Pons (tissue), 1 donor: ENCODE data around the gene U2AF1L4.
"Not testable (repeated sequence)": the region's sequence is repeated elsewhere in the genome, so short reads cannot be mapped to it uniquely, and the experiment has no call there.

Experiments
- DNase-seq: peaks from one replicate; pipeline ENCODE4 v3.0.0-alpha.2; 2016; ENCODE audit warnings: low spot score

U2AF1L4 gene

DNA sequence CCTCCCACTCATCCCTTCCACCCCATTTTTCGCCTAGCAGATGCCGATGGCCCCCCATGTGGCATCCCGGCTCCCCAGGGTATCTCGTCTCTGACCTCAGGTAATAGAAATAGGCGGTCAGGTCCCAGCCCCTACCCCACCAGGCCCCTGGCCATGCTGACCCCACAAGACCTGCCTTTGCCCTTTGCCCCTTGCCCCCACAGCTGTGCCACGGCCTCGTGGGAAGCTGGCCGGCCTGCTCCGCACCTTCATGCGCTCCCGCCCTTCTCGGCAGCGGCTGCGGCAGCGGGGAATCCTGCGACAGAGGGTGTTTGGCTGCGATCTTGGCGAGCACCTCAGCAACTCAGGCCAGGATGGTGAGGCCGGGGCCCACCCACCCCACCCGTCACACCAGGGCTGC, 35.5 kb upstream of the U2AF1L4 start:
- DNase-seq, result no peak

DNA sequence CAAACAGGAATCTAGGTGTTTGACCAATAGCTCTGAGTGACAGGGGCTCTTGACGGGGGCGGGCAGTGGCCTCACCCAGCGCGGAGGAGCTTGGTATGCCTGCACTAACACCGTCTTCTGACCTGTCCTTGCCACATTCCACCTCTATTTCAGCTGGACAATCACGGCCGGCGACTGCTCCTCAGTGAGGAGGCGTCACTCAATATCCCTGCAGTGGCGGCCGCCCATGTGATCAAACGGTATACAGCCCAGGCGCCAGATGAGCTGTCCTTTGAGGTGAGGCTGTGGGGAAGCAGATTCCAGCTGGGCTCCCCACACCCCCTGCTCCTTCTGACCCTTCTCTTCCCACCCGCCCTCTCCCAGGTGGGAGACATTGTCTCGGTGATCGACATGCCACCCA, 34.8 kb upstream of the U2AF1L4 start:
- DNase-seq, result no peak

DNA sequence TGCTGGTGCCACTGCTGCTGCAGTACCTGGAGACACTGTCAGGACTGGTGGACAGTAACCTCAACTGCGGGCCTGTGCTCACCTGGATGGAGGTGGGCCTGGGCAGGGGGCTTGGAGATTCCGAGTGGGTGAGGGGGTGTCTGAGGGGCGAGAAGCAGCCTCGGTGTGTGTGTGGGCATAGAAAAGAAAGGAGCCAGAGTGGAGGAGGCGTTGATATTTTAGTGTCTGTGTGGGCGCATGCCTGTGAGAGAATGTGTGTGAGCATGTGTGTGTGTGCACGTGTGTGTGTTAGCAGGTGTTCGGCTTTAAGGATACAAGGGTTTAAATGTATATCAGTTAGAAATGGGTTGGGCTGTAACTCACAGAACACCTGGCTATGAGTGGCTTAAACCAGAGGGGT, 33.8 kb upstream of the U2AF1L4 start:
- no peak for DNase-seq

DNA sequence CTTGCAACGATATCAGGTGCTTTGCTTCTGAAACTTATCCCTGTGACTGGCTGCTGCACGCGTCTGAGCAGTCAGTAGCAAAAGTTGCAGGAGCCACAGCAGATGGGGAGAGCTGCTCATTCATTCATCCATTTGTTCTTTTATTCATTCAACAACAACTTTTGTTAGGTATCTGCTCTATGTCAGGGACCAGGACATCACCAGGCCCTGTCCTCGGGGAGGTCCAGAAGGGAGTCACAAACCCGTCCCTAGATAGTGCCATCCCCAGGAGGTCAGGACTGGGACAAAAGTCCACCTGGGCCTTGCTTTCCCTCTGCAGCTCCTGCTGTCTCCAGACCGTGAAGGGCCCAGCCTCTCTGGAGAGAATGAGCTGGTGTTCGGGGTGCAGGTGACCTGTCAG, 32.7 kb upstream of the U2AF1L4 start:
- DNase-seq, result no peak

DNA sequence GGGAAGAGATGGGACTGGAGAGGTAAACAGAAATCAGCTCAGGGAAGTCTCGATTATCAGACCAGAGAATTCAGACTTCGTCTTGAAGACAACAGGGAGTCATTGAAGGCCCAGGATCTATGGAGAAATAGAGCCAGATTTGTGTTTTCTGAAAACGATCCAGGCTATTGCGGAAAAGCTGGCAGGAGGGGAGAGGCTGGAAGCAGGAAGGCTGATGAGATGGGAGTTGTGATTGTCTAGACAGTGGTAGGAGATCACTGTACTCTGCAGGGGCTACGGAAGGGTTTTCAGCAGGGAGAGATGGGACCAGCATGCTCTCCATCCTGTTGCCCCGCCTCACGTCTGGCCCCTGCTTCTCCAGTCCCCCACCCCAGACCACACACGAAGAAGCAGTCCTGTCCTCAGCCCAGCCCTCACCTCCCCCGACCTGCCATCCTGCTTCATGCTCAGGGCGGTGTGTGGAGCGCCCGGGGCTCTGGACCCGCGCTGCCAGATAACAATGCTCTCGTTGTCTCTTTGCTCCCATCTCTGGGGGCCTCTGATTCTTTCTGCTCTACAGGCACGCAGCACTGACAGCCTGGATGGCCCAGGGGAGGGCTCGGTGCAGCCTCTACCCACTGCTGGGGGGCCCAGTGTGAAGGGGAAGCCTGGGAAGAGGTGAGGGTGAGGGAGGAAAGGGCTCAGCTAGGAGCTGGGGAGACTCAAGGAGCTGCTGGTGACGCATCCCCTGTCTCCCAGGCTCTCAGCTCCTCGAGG, 32.0 kb upstream of the U2AF1L4 start:
- DNase-seq, result peak; percentile 76

DNA sequence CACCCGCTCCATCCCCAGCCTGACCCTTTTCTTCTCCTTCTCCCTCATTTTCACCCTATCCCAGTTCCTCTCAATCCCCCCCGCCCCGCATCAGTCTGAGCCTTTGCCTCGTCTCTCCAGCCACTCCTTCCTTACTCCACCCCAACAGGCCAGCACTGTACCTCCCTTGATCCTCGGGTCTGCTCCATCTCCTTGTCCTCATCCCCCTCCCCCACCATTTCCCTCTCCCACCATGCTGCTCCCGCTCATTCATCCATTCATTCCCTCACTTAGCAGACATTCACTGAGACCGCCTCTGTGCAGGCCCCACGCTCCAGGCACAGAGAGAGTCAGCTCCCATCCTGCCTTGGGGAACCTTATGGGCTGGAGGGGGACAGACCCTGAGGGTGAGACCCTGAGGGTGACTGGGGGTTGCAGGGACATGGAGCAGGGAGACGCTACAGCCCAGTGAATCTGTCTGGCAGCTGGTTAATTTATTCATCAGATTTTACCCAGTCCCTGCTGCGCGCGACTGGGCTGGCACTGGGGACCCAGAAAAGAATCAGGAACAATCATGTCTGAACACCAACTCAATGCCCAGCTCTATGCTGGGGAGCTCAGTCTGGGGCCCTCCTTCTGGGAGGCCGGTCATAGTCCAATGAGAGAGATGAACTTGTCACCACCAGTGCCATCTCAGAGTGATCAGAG, 31.0 kb upstream of the U2AF1L4 start:
- DNase-seq, result peak; percentile 27

DNA sequence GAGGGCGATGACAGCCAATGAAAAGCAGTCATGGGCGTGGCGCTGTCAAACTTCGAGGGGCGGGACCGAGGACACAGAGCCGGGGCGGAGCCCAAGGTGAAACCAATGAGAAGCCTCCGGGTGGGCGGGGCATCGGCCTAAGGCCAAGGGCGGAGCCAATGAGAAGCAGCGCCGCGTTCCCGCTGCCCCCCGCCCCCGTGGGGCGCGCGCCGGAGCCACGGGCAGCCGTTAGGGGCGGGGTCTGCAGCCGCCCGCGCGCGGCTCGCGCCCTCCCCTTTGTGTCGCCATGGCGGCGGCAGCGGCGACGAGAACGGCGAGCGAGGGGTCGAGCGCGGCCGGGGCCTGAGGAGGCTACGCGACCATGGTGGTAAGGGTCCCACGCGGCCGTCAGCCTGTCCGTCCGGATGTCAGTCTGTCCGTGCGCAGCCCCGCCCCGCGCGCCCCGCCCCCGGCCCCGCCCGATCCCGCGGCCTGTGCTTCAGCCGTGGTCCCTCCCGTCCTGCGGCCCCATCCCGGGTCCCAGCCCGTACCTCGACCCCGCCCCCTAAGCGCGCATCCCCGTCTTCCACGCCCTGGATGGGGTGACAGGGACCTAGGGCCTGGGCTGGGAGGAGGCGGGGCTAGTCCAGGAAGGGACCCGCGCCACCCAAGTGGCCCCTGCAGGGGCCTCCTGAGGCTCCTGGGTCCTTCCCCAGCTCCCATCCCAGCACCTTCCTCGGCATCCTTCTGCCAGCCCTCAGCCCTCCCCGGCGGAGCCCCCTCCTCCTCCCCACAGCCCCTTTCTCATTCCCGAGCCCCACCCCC, 30.3 kb upstream of the U2AF1L4 start, which contains the start of gene ARHGAP33:
Gene ARHGAP33 (plus strand): TSS at position 267 of the 804 bp plus-strand sequence. CDS start 95 bp downstream, at position 362.
- peak; percentile 98 for DNase-seq

DNA sequence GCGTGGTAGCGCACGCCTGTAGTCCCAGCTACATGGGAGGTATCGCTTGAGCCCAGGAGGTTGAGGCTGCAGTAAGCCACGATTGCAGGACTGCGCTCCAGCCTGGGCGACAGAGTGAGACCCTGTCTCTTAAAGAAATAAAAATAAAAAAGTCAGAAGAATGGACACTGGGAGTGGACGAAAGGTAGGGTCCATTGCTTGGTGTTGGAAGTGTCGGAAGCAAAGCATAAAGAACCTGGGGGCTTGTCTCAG, 29.8 kb upstream of the U2AF1L4 start:
- DNase-seq, result no peak

DNA sequence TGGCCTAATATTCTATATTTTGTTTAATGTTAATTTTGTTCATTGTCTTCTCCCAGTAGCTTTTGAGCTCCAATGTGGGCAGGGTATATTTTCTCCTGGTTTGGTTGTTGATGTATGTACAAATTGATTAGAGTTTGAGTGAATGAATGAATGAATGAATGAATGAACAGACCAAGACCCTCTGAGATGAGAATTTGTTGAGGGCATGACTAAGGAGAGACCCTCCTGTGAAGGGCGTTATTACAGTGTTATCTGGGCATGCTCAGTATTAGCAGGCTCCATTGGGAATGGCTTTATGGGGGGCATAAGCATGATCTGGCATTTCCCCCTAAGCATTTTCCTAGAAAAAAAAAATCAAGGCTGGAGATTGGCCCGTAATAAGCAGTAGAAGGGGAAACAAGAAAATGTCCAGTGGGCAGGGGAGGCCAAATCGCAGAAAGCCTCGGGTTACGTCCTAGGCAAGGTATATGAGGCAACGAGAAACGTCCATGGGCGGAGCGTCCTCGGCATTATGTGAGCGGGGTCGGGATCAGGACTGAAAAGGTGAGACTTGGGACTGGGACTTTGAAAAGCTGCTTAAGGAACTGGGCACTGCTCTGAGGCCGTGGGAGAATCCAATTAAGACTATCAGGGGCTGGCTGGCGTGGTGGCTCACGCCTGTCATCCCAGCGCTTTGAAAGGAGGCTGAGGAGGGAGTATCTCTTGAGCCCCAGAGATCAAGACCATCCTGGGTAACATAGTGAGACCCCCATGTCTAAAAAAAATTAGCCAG, 29.2 kb upstream of the U2AF1L4 start:
- DNase-seq, result no peak

DNA sequence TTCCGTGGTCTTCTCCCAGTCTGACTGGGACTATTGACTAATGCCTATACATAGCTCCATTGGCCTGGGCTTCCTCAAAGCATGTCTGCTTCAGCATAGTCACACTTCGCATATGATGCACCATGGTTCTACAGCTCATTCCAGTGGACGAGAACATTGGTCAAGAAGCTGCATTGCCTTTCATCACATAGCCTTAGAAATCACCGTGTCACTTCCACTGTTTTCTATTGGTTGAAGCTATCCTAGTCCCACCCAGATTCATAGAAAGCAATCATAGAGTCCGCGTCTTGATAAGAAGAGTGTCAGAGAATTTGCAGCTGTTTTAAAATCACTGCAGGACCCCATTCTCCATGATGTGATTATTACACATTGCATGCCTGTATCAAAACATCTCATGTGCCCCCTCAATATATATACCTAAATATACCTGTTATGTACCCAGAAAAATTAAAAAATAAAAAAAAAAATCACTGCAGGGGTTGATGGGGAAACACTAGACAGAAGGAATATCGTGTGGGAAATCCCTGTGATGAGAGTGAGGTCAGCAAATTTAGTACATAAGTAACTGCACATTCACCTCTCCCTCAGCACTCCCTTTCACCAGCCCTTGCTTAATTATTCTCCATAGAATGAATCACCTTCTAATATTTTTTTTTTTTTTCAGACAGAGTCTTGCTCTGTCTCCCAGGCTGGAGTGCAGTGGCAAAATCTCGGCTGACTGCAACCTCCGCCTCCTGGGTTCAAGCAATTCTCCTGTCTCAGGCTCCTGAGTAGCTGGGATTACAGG, 28.0 kb upstream of the U2AF1L4 start:
- no peak for DNase-seq

DNA sequence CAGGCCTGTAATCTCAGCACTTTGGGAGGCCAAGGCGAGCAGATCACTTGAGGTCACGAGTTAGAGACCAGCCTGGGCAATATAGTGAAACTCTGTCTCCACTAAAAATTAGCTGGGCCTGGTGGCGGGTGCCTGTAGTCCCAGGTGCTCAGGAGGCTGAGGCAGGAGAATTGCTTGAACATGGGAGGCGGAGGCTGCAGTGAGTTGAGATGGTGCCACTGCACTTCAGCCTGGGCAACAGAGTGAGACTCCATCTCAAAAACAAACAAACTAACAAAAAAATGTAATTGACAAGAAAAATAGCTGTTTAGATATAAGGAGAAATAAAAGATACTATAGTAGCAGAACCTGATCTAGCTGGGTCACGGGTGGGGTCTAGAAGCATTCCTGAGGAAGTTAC, 27.1 kb upstream of the U2AF1L4 start:
- DNase-seq, result not testable (repeated sequence)

DNA sequence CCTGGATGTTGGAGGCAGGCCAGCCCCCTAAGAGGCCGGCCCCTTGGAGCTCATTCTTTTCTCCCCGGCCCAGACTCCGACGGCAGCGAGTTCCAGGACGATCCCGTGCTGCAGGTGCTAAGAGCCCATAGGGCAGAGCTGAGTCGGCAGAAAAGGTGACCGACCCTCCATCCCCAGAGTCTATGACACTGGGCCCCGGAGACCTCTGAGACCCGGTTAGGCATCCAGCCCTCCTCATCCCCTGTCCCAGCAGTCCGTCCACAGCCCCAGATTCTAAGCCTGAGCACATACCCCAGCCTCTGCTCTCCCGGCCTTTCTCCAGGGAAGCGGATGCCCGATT, 22.8 kb upstream of the U2AF1L4 start:
- no peak for DNase-seq

DNA sequence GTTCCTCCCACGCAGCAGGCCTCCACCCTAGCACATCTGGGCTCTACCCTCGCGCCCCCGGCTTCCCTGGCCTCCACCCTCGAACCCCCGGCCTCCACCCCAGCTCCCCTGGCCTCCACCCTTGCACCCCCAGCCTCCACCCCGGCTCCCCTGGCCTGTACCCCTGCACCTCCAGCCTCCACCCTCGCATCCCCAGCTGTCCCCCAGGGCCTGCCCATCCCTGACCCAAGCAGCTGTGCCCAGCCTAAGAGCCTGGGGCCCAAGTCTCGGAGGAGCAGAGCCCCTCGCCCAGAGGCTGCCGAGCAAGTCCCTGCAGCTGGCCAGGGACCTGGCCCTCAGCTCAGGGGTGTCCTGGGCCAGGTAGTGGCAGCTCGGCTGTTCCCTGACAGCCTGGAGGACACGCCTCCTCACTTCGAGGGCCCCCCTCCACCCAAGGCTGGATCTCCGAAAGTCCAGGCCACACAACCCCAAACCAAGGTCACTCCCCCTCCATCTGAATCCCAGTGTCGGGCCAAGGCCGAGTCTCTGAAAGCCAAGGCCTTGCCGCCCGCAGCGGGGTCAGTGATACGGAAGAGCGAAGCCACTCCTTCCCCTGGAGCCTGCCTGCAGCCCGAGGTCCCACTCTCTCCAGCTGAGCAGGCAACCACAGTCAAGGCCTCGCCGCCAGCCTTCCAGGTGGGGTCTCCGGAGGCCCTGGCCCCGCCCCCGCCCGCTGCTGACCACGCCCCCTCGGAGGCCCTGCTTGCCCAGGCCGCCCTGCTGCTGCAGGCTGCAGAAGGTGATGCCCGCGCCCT, 22.3 kb upstream of the U2AF1L4 start:
- no peak for DNase-seq

DNA sequence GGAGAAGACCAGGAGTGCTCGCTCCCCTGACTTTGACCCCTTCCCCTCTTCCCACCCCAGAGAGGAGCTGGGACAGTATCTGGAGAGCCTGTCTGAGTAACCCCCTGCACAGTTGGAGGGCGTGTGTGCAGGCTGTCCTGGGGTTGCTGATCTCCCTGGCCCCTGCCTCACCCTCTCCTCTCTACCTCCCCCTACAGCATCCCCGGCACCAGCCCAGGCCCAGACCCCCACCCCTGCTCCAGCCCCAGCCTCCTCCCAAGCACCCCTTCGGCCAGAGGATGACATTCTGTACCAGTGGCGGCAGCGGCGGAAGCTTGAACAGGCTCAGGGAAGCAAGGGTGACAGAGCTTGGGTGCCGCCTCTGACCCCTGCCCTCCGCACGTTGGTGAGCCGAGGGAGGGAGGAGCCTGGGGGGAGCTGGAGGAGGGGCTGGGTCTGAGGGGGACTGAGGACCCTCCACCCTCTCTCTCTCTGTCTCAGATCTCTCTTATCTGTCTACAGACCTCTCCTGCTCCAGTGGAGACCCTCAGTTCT, 21.4 kb upstream of the U2AF1L4 start:
- DNase-seq, result no peak

DNA sequence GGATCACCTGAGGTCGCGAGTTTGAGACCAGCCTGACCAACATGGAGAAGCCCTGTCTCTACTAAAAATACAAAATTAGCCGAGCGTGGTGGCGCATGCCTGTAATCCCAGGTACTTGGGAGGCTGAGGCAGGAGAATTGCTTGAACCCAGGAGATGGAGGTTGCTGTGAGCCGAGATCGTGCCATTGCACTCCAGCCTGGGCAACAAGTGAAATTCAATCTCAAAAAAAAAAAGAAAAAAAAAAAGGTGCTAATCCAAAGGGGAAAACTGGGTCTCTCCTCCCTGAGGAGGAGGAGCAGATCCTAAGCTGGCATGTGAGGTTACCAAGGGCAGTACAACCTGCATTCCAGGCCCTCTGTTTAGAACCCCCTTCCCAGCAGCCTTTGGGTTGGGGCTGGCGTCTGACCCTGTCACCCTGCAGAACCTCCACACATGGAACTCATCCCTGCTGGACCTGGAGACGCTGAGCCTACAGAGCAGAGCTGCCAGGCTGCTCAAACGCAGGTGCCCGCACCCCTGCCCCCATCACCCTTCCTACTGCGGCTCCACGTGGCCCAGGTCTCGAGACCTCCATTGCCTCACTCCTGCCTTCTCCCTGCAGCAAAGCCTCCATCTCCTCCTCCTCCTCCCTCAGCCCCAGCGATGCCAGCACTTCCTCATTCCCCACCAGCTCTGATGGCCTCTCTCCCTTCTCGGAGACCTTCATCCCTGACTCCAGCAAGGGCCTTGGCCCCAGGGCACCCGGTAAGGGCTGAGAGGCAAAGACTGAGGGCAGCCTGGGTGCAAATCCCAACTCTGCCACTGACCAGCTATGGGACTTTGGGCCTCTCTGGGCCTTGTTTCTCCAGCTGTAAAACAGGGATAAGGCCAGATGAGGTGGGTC, 19.5 kb upstream of the U2AF1L4 start:
- no peak for DNase-seq

DNA sequence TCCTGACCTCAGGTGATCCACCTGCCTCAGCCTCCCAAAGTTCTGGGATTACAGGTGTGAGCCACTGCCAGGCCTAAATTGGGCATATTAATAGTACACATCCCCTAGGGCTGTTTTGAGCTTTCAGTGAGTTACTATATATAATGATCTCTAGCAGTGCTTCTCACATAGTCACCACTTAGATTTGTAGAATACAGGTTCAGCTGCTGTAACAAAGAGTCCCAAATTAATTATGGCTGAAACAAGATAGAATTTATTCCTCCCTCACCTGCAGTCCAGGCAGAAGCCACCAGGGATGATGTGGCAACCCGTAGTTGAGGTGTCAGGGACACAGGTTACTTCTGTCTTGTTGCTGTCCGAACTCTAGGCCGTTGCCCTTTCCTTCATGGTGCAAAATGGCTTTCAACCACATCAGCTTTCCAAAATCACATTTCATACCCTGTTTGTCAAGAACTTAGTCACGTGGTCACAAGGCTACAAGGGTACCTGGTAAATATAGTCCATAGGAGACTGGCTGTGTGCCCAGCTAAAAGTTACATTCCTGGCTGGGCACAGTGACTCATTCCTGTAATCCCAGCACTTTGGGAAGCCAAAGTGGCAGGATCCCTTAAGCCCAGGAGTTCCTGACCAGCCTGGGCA, 15.6 kb upstream of the U2AF1L4 start:
- DNase-seq, result no peak

DNA sequence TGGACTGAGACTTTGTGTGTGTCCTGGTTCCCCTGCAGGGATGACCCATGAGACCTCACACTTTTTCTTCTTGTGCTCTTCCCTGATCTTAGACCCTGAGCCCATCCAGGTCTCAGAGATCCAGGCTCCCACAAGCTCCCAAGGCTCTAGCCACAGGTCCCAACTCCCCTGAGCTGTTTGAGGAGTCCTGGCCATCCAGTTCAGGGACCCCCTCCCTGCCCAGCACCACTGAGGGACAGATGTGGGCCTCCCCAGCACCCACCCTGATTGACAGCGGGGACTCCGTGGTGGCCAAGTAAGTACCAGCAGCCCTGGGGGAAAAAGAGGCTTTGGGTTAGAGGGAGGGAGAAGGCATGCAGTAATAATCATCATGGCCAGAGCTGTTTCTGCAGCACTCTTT, 14.5 kb upstream of the U2AF1L4 start:
- DNase-seq, result no peak

DNA sequence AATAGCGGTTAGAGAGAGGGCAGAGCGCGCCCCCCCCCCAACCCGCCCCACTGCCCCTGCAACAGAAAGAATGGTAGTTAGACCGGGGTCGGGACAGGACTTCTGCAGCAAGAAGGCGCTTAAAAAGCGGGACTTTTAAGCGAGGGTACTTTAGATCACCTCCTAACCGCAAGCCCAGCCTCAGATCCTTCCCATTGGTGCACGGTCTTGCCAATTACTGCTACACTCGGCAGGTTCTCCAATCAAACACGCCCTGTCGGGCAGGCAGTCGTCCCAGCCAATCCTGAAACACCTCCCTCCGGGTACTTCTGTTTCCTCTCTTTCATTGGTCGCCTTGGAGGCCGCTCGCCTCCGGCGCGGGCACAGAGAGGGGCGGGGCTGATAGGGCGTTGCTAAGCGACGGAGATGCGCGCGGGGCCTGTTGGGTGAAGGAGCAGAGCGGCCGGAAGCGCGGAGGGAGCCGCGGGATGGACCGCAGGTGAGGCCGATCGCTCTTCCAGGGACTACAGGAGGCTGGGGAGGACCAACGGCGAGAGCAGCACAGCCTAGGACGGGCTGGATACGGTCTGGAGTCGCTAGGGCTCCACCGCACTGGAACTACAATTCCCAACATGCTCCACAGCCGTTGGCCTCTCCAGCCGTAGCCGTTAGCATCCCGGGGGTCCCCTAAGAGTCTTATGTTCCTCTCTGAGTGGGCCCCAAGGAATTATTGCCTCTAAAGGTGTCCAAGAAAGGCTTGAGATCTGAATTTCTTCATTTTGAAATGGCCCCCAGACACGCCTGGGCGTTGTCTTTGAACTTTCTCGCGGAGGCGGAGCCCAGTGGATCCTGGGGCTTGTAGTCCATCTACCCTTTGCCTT, 12.8 kb upstream of the U2AF1L4 start, which contains the start of gene PROSER3:
Gene PROSER3 (plus strand): TSS at position 428 of the 860 bp plus-strand sequence. CDS start 40 bp downstream, at position 468.
- DNase-seq, result peak; percentile 99
